ENCODE data around the gene KRCC1.
"Not testable (repeated sequence)": the region's sequence is repeated elsewhere in the genome, so short reads cannot be mapped to it uniquely, and the experiment has no call there.

KRCC1 gene

DNA sequence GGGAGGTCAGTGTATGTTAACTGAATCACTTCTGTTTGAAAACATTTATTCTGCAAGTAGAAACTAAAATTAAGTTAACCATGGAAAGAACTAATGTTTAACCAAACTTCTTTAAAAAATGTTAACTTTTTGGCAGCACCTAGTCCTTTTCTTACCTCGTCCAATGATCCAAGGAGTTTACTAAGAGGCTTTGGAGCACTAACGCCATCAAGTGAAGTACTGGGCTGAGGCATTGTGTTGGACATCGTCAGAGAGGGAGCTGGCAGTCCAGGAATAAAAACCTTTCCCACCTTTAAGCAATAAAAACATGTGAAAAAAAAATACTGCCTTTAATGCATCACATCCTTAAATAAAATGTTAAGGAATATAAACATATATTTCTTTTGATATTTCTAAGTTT, 63.0 kb downstream of the KRCC1 start:
- DNase-seq = not testable (repeated sequence)

- DNase-seq = not testable (repeated sequence)
Observed at GRCh38 chr2:87987473-87987872, 68.1 kb downstream of the KRCC1 start.

DNA sequence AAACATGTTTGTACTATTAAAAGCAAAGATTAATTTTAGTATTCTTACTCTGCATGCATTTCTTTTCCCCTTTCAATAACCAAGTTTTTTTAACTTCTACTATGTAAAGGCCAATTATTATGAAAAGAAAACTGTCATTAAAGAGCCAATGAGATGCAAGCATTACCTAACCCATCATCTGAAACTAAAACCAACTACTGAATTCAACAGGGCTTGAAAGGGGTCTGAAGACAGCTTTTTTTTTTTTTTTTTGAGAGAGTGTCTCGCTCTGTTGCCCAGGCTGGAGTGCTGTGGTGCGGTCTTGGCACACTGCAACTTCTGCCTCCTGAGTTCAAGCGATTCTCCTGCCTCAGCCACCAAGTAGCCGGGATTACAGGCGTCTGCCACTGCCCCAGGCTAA, 69.7 kb downstream of the KRCC1 start:
- DNase-seq = not testable (repeated sequence)

GRCh38 chr2:87981182-87981581, 74.4 kb downstream of the KRCC1 start:
- not testable (repeated sequence) for DNase-seq
